HCT116 (cell line): ENCODE data around the gene THEMIS2. TPM values are rescaled to one million over a fixed set of nuclear protein-coding genes. Genes with fewer than 3 reads are reported as not detected.

Source experiments
- ATAC-seq: fragments of 200-7000 bp; cut with Tn5 transposase; 2 replicates; pipeline ENCODE4 v1.9.1; 2020; ENCODE audit warnings: mild to moderate bottlenecking, moderate library complexity
- BruUV-seq: library from RNA; stranded (reverse); fragments of 400-500 nt; replicated peaks from 2 replicates; lab custom pipeline; 2021; lab: Mats Ljungman, UMichigan
- CTCF ChIA-PET: fragments of 300-600 bp; sonication (Branson Sonifier 250); formaldehyde crosslinking; loops from one replicate; lab custom pipeline; 2021; ENCODE audit warnings: antibody characterized with exemption; lab: Charles Lee
- POLR2A ChIA-PET: fragments of 300-600, 350-600 bp; sonication (Branson Sonifier 250); formaldehyde crosslinking; loops from one replicate; lab custom pipeline; 2021; ENCODE audit warnings: antibody characterized with exemption; lab: Charles Lee
- RAD21 ChIA-PET, 2 experiments: fragments of 300-600 bp; sonication (Branson Sonifier 250); formaldehyde crosslinking; loops; one replicate each; lab custom pipeline; 2023; ENCODE audit warnings: low total read pairs in 2 of 2; ENCODE audit not compliant: uncharacterized antibody in 2 of 2, unreplicated experiment in 2 of 2, low non-redundant PET in 1 of 2; lab: Charles Lee
- DNase-seq: peaks from one replicate; pipeline ENCODE4 v3.0.0-alpha.2; 2010; ENCODE audit warnings: low read depth, low spot score
- H2AFZ ChIP-seq: fragments of 200-600 bp; shearing (Covaris generic), sonication (generic); 2 replicates; pipeline ENCODE4 v1.6.1; 2017; ENCODE audit warnings: low read depth, mixed run types, mixed read lengths, antibody characterized with exemption, low read length; ENCODE audit not compliant: poor library complexity, severe bottlenecking
- H3K27ac ChIP-seq: 2 replicates; pipeline ENCODE4 v1.5.1; 2012; ENCODE audit warnings: low read depth, low read length
- H3K27me3 ChIP-seq: fragments of 200-600 bp; sonication (generic); 2 replicates; pipeline ENCODE4 v1.6.1; 2016; ENCODE audit warnings: mixed run types, low read length, mixed read lengths; ENCODE audit not compliant: insufficient read depth
- H3K36me3 ChIP-seq, 2 experiments: fragments of 200-500 bp in 1 of 2; fragments of 200-600 bp in 1 of 2; sonication (Bioruptor generic) in 1 of 2; sonication (generic) in 1 of 2; 2 replicates each; pipeline versions ENCODE4 v1.5.1 to v1.6.1; 2014 to 2016; ENCODE audit warnings: low read length in 2 of 2, inconsistent platforms in 1 of 2, mixed read lengths in 1 of 2, mixed run types in 1 of 2; ENCODE audit not compliant: insufficient read depth in 2 of 2, control insufficient read depth in 1 of 2
- H3K4me1 ChIP-seq, 2 experiments: fragments of 200-600 bp in 1 of 2; sonication (generic) in 1 of 2; 2 replicates each; pipeline versions ENCODE4 v1.5.1 to v1.6.1; 2012 to 2017; ENCODE audit warnings: low read length in 2 of 2, inconsistent platforms in 1 of 2, mild to moderate bottlenecking in 1 of 2, mixed read lengths in 1 of 2, mixed run types in 1 of 2, moderate library complexity in 1 of 2; ENCODE audit not compliant: insufficient read depth in 2 of 2, control insufficient read depth in 1 of 2
- H3K4me2 ChIP-seq: fragments of 200-600 bp; sonication (generic); 2 replicates; pipeline ENCODE4 v1.6.1; 2017; ENCODE audit warnings: mixed run types, low read length, mixed read lengths
- H3K4me3 ChIP-seq, 2 experiments: fragments of 200-600 bp in 1 of 2; sonication (generic) in 1 of 2; replicated peaks in 1 of 2; 2 replicates each; pipeline ENCODE4 v1.5.1; 2011 to 2016; ENCODE audit warnings: low read length in 2 of 2, control low read depth in 1 of 2, low read depth in 1 of 2, mild to moderate bottlenecking in 1 of 2, mixed read lengths in 1 of 2, mixed run types in 1 of 2
- H3K79me2 ChIP-seq: fragments of 200-600 bp; sonication (generic); 2 replicates; pipeline ENCODE4 v1.6.1; 2017; ENCODE audit warnings: mild to moderate bottlenecking, mixed run types, low read length, moderate library complexity, mixed read lengths; ENCODE audit not compliant: insufficient read depth
- H3K9ac ChIP-seq: fragments of 200-600 bp; sonication (generic); 2 replicates; pipeline ENCODE4 v1.6.1; 2016; ENCODE audit warnings: low read length, mixed read lengths
- H3K9me2 ChIP-seq: fragments of 200-600 bp; sonication (generic), shearing (Covaris generic); 2 replicates; pipeline ENCODE4 v1.6.1; 2017; ENCODE audit warnings: mixed run types, mild to moderate bottlenecking, moderate library complexity; ENCODE audit not compliant: insufficient read depth
- H3K9me3 ChIP-seq, 2 experiments: fragments of 200-500 bp in 1 of 2; fragments of 200-600 bp in 1 of 2; sonication (Bioruptor generic) in 1 of 2; sonication (generic) in 1 of 2; 2 replicates each; pipeline ENCODE4 v1.6.1; 2014 to 2017; ENCODE audit warnings: low read length in 2 of 2, mixed read lengths in 2 of 2, inconsistent platforms in 1 of 2, low read depth in 1 of 2, mild to moderate bottlenecking in 1 of 2, mixed run types in 1 of 2, moderate library complexity in 1 of 2; ENCODE audit not compliant: control insufficient read depth in 1 of 2, insufficient read depth in 1 of 2
- H4K20me1 ChIP-seq: fragments of 200-600 bp; sonication (generic), shearing (Covaris generic); 2 replicates; pipeline ENCODE4 v1.6.1; 2017; ENCODE audit warnings: mixed run types, mild to moderate bottlenecking, moderate library complexity; ENCODE audit not compliant: insufficient read depth
- CEBPB ChIP-seq: IDR thresholded peaks from 2 replicates; pipeline ENCODE4 v1.6.1; 2012; ENCODE audit warnings: low read depth
- ELF1 ChIP-seq: IDR thresholded peaks from 2 replicates; pipeline ENCODE4 v1.6.1; 2012; ENCODE audit warnings: low read depth, borderline replicate concordance
- EZH2phosphoT487 ChIP-seq: fragments of 200-600 bp; IDR thresholded peaks from 2 replicates; pipeline ENCODE4 v1.6.1; 2018; ENCODE audit warnings: antibody characterized with exemption, borderline replicate concordance
- POLR2A ChIP-seq: IDR thresholded peaks from 2 replicates; pipeline ENCODE4 v1.7.0; 2011; ENCODE audit warnings: borderline replicate concordance; ENCODE audit not compliant: insufficient read depth, insufficient read length; ENCODE audit errors: extremely low read depth
- POLR2AphosphoS5 ChIP-seq: IDR thresholded peaks from 2 replicates; pipeline ENCODE4 v1.6.1; 2011; ENCODE audit warnings: mild to moderate bottlenecking, low read depth, low read length, moderate library complexity
- RAD21 ChIP-seq: IDR thresholded peaks from 2 replicates; pipeline ENCODE4 v1.6.1; 2012; ENCODE audit warnings: low read depth, mild to moderate bottlenecking
- SIN3A ChIP-seq: IDR thresholded peaks from 2 replicates; pipeline ENCODE4 v1.6.1; 2012; ENCODE audit warnings: low read depth
- SP1 ChIP-seq: IDR thresholded peaks from 2 replicates; pipeline ENCODE4 v1.6.1; 2012; ENCODE audit warnings: low read depth
- TCF7L2 ChIP-seq: IDR thresholded peaks from 2 replicates; pipeline ENCODE4 v1.7.0; 2011; ENCODE audit warnings: borderline replicate concordance, inconsistent platforms; ENCODE audit not compliant: insufficient read depth, insufficient read length; ENCODE audit errors: extremely low read depth
- YY1 ChIP-seq: IDR thresholded peaks from 2 replicates; pipeline ENCODE4 v1.6.1; 2011; ENCODE audit warnings: low read length, low read depth, moderate library complexity, mild to moderate bottlenecking; ENCODE audit not compliant: insufficient replicate concordance; ENCODE audit errors: extremely low read depth
- intact Hi-C: fragments of 100-400 bp; cut with micrococcal nuclease; formaldehyde crosslinking; loops from 2 replicates; pipeline ENCODE4 v1.10.0; 2022
- total RNA-seq: library from RNA; stranded (reverse); gene quantifications from one replicate; pipeline ENCODE4 v1.2.1, GENCODE V29; 2021; ENCODE audit not compliant: unreplicated experiment
- TF ChIP-seq, protein P1 (sequence below): IDR thresholded peaks from 2 replicates; pipeline ENCODE4 v1.6.1; 2011; ENCODE audit warnings: mild to moderate bottlenecking, low read length, moderate library complexity; ENCODE audit not compliant: insufficient replicate concordance; ENCODE audit errors: extremely low read depth
- TF ChIP-seq, protein P2 (sequence below): IDR thresholded peaks from 2 replicates; pipeline ENCODE4 v1.6.1; 2012
- TF ChIP-seq, protein P3 (sequence below): IDR thresholded peaks from 2 replicates; pipeline ENCODE4 v1.6.1; 2012
- TF ChIP-seq, protein P4 (sequence below), 3 experiments: fragments of 200-600 bp in 1 of 3; sonication (generic) in 1 of 3; IDR thresholded peaks in 2 of 3; conservative IDR thresholded peaks in 1 of 3; 2 replicates each; pipeline ENCODE4 v1.5.1; 2012 to 2017; ENCODE audit warnings: low read depth in 2 of 3, low read length in 2 of 3, antibody characterized with exemption in 1 of 3, borderline replicate concordance in 1 of 3, control low read depth in 1 of 3, mild to moderate bottlenecking in 1 of 3, mixed read lengths in 1 of 3, mixed run types in 1 of 3, moderate library complexity in 1 of 3; ENCODE audit not compliant: insufficient read depth in 1 of 3

The THEMIS2 gene
- total RNA-seq, 1 experiment from 2014 or later, result 8.0 TPM

DNA sequence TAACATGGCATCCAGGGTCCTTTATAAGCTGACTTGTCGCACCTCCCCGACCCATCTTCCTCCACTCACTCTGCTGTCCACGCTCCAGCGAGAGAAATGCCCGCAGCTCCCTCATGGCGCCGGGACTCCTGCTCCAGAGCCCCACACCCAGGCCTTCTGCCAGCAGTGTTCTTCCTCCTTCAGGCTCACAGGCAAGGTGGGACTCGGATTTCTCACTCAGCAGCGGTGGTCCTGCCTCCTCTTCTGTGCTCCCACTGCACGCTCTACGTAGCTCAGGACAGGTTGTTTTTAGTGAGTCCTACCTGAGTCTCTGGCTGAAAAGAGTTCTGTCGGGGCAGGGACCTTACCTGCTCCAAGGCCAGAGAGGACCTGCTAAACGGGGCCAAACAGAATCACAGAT, 11.2 kb downstream of the THEMIS2 start:
- POLR2A ChIA-PET, result no interaction called here
- Histone ChIP-seq H3K4me3 (no peak overlapping the region), H4K20me1 (no peaks in the 10 kb centered on the region), H3K9me3 (no peaks in the 10 kb centered on the region), H3K4me2 (no peak overlapping the region), H2AFZ (no peak overlapping the region), H3K9ac (no peak overlapping the region), H3K27me3 (no peaks in the 10 kb centered on the region), H3K4me1 (no peaks in the 10 kb centered on the region), H3K36me3 (peaks cover 0 to 10% of the 10 kb centered on the region in 2 experiments; a peak in 2 of 4 replicates), H3K79me2 (no peaks in the 10 kb centered on the region), H3K27ac (no peak overlapping the region), H3K9me2 (no peaks in the 10 kb centered on the region)
- ATAC-seq (no peak), DNase-seq (no peak)
- RAD21 ChIA-PET, result no interaction called here
- BruUV-seq, result no TSS peak
- CTCF ChIA-PET, result no interaction called here
- intact Hi-C loops, result no loop called here
- TF ChIP-seq, protein P1, sequence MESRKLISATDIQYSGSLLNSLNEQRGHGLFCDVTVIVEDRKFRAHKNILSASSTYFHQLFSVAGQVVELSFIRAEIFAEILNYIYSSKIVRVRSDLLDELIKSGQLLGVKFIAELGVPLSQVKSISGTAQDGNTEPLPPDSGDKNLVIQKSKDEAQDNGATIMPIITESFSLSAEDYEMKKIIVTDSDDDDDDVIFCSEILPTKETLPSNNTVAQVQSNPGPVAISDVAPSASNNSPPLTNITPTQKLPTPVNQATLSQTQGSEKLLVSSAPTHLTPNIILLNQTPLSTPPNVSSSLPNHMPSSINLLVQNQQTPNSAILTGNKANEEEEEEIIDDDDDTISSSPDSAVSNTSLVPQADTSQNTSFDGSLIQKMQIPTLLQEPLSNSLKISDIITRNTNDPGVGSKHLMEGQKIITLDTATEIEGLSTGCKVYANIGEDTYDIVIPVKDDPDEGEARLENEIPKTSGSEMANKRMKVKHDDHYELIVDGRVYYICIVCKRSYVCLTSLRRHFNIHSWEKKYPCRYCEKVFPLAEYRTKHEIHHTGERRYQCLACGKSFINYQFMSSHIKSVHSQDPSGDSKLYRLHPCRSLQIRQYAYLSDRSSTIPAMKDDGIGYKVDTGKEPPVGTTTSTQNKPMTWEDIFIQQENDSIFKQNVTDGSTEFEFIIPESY, result no peak
- TF ChIP-seq YY1 (no peak), SIN3A (no peak), ELF1 (no peak), CEBPB (no peak), EZH2phosphoT487 (no peak), TCF7L2 (no peak), POLR2AphosphoS5 (no peak), SP1 (no peak), POLR2A (no peak), RAD21 (no peak)
- TF ChIP-seq, protein P2, sequence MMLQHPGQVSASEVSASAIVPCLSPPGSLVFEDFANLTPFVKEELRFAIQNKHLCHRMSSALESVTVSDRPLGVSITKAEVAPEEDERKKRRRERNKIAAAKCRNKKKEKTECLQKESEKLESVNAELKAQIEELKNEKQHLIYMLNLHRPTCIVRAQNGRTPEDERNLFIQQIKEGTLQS, result no peak
- TF ChIP-seq, protein P3, sequence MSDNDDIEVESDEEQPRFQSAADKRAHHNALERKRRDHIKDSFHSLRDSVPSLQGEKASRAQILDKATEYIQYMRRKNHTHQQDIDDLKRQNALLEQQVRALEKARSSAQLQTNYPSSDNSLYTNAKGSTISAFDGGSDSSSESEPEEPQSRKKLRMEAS, result no peak
- TF ChIP-seq, protein P4, sequence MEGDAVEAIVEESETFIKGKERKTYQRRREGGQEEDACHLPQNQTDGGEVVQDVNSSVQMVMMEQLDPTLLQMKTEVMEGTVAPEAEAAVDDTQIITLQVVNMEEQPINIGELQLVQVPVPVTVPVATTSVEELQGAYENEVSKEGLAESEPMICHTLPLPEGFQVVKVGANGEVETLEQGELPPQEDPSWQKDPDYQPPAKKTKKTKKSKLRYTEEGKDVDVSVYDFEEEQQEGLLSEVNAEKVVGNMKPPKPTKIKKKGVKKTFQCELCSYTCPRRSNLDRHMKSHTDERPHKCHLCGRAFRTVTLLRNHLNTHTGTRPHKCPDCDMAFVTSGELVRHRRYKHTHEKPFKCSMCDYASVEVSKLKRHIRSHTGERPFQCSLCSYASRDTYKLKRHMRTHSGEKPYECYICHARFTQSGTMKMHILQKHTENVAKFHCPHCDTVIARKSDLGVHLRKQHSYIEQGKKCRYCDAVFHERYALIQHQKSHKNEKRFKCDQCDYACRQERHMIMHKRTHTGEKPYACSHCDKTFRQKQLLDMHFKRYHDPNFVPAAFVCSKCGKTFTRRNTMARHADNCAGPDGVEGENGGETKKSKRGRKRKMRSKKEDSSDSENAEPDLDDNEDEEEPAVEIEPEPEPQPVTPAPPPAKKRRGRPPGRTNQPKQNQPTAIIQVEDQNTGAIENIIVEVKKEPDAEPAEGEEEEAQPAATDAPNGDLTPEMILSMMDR (IDR thresholded peaks at IDR 0.05 in 2 of 3, conservative IDR thresholded peaks at IDR 0.05 in 1 of 3; ENCODE audit: borderline replicate concordance in 1 of 3, insufficient read depth in 1 of 3, low read depth in 2 of 3, low read length in 2 of 3), result no peak
